ENCODE results near the gene SUPT3H.
"Not testable (repeated sequence)": the region's sequence is repeated elsewhere in the genome, so short reads cannot be mapped to it uniquely, and the experiment has no call there.

DNA sequence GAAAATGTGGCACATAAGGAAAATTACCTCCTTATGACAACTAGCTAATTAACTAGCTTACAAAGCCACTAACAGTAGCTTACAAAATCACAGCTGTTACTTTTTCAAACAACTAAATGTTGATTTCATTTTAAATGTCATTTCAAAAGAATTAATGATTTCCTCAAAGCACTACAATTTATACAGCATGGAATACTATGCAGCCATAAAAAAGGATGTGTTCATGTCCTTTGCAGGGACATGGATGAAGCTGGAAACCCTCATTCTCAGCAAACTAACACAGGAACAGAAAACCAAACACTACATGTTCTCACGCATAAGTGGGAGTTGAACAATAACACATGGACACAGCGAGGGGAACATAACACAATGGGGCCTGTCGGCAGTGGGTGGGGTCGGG is 100.0 kb downstream of the SUPT3H start:
- TF ChIP-seq, protein P1, sequence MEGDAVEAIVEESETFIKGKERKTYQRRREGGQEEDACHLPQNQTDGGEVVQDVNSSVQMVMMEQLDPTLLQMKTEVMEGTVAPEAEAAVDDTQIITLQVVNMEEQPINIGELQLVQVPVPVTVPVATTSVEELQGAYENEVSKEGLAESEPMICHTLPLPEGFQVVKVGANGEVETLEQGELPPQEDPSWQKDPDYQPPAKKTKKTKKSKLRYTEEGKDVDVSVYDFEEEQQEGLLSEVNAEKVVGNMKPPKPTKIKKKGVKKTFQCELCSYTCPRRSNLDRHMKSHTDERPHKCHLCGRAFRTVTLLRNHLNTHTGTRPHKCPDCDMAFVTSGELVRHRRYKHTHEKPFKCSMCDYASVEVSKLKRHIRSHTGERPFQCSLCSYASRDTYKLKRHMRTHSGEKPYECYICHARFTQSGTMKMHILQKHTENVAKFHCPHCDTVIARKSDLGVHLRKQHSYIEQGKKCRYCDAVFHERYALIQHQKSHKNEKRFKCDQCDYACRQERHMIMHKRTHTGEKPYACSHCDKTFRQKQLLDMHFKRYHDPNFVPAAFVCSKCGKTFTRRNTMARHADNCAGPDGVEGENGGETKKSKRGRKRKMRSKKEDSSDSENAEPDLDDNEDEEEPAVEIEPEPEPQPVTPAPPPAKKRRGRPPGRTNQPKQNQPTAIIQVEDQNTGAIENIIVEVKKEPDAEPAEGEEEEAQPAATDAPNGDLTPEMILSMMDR (conservative IDR thresholded peaks at IDR 0.05) = not testable (repeated sequence)
- TF ChIP-seq ZFX (IDR thresholded peaks at IDR 0.05) = not testable (repeated sequence)
